Thymus (tissue), 11 donors: Measurements from ENCODE around the gene TSSC4. TPM values are rescaled to one million over a fixed set of nuclear protein-coding genes. Genes with fewer than 3 reads are reported as not detected.

ENCODE experiments used
- DNase-seq, 9 donors: peaks; one replicate each; pipeline ENCODE4 v3.0.0-alpha.2; 2013; ENCODE audit warnings: low spot score in 9 of 9, low read depth in 6 of 9, missing footprints in 1 of 9
- H3K27ac ChIP-seq, 2 donors: one replicate each; pipeline ENCODE4 v1.5.1; 2013; ENCODE audit warnings: control low read depth in 1 of 2, low read depth in 1 of 2, low read length in 1 of 2, mild to moderate bottlenecking in 1 of 2, moderate library complexity in 1 of 2
- H3K27me3 ChIP-seq, 2 donors: one replicate each; pipeline ENCODE4 v1.5.1; 2013; ENCODE audit warnings: low read length in 1 of 2; ENCODE audit not compliant: control insufficient read depth in 2 of 2, insufficient read depth in 1 of 2
- H3K36me3 ChIP-seq, 2 donors: one replicate each; pipeline ENCODE4 v1.5.1; 2013; ENCODE audit warnings: low read length in 1 of 2, mild to moderate bottlenecking in 1 of 2, moderate library complexity in 1 of 2; ENCODE audit not compliant: control insufficient read depth in 2 of 2, insufficient read depth in 2 of 2
- H3K4me1 ChIP-seq, 2 donors: one replicate each; pipeline ENCODE4 v1.5.1; 2013; ENCODE audit warnings: low read length in 2 of 2; ENCODE audit not compliant: control insufficient read depth in 2 of 2, insufficient read depth in 2 of 2
- H3K4me3 ChIP-seq, 2 donors: one replicate each; pipeline ENCODE4 v1.5.1; 2013; ENCODE audit warnings: low read length in 2 of 2, control low read depth in 1 of 2, mild to moderate bottlenecking in 1 of 2
- H3K9me3 ChIP-seq, 2 donors: one replicate each; pipeline ENCODE4 v1.5.1; 2013; ENCODE audit warnings: low read length in 1 of 2, mild to moderate bottlenecking in 1 of 2; ENCODE audit not compliant: control insufficient read depth in 2 of 2, insufficient read depth in 1 of 2
- WGBS: extraction: QIAGEN DNeasy Blood & Tissue Kit; methylation state at CpG from one replicate; pipeline ENCODE4 v1.1.7; 2013; 5-methylcytosine and 5-hydroxymethylcytosine counted together
- polyA plus RNA-seq: library from polyadenylated mRNA; stranded (reverse); fragments of 200-250 nt; gene quantifications from one replicate; pipeline ENCODE4 v1.2.3, GENCODE V29; 2013
- total RNA-seq: library from RNA; stranded (reverse); fragments of 120-200 nt; gene quantifications from one replicate; pipeline ENCODE4 v1.2.4, GENCODE V29; 2013
- donor health status: healthy.

TSSC4 gene
- total and polyA plus RNA-seq, 2 donors = 56.8 to 62.0 TPM

- no peaks in the 10 kb centered on the region for H3K4me1 ChIP-seq
- peaks cover 0 to 21% of the 10 kb centered on the region in 2 donors for H3K27me3 ChIP-seq
- H3K9me3 ChIP-seq = no peaks in the 10 kb centered on the region
- H3K36me3 ChIP-seq = no peaks in the 10 kb centered on the region
- no peak overlapping the region for H3K27ac ChIP-seq
- DNase-seq = no peak
- H3K4me3 ChIP-seq = no peak overlapping the region
- WGBS = 85% methylated on average over 30 of the region's 30 CpGs
Observed at GRCh38 chr11:2411446-2412305, 11.1 kb downstream of the TSSC4 start.

- Histone ChIP-seq H3K36me3 (no peaks in the 10 kb centered on the region), H3K27ac (no peak overlapping the region), H3K9me3 (no peaks in the 10 kb centered on the region), H3K27me3 (peaks cover 0 to 21% of the 10 kb centered on the region in 2 donors), H3K4me1 (no peaks in the 10 kb centered on the region), H3K4me3 (no peak overlapping the region)
- no peak for DNase-seq
- 96% methylated on average over 6 of the region's 6 CpGs for WGBS
Observed at GRCh38 chr11:2412323-2412722, 11.8 kb downstream of the TSSC4 start.

- H3K36me3 ChIP-seq = no peaks in the 10 kb centered on the region
- 90% methylated on average over 43 of the region's 43 CpGs for WGBS
- peaks cover 0 to 13% of the 10 kb centered on the region in 2 donors for H3K27me3 ChIP-seq
- H3K9me3 ChIP-seq = no peaks in the 10 kb centered on the region
- no peak for DNase-seq
- H3K27ac ChIP-seq = no peak overlapping the region
- H3K4me3 ChIP-seq = no peak overlapping the region
- peaks cover under 1 to 2% of the 10 kb centered on the region in 2 donors for H3K4me1 ChIP-seq
Observed at GRCh38 chr11:2413742-2414579, 13.4 kb downstream of the TSSC4 start.

GRCh38 chr11:2414616-2415015 lies 14.1 kb downstream of the TSSC4 start:
- peaks cover 0 to 7% of the 10 kb centered on the region in 2 donors for H3K27me3 ChIP-seq
- no peaks in the 10 kb centered on the region for H3K36me3 ChIP-seq
- peaks cover 2 to 3% of the 10 kb centered on the region in 2 donors for H3K4me1 ChIP-seq
- H3K9me3 ChIP-seq = no peaks in the 10 kb centered on the region
- DNase-seq = no peak
- H3K4me3 ChIP-seq = no peak overlapping the region
- 93% methylated on average over 35 of the region's 35 CpGs for WGBS
- no peak overlapping the region for H3K27ac ChIP-seq

GRCh38 chr11:2415171-2415570 lies 14.6 kb downstream of the TSSC4 start:
- Histone ChIP-seq H3K27ac (no peak overlapping the region), H3K4me3 (no peak overlapping the region), H3K4me1 (peaks cover 2 to 6% of the 10 kb centered on the region in 2 donors), H3K9me3 (no peaks in the 10 kb centered on the region), H3K27me3 (peaks cover 0 to 6% of the 10 kb centered on the region in 2 donors), H3K36me3 (no peaks in the 10 kb centered on the region)
- no peak for DNase-seq
- 95% methylated on average over 28 of the region's 28 CpGs for WGBS

GRCh38 chr11:2415601-2416380 lies 15.2 kb downstream of the TSSC4 start:
- H3K9me3 ChIP-seq = no peaks in the 10 kb centered on the region
- H3K4me3 ChIP-seq = no peak overlapping the region
- H3K36me3 ChIP-seq = no peaks in the 10 kb centered on the region
- H3K27me3 ChIP-seq = peaks cover 0 to 9% of the 10 kb centered on the region in 2 donors
- peaks cover 2 to 8% of the 10 kb centered on the region in 2 donors for H3K4me1 ChIP-seq
- DNase-seq = no peak
- no peak overlapping the region for H3K27ac ChIP-seq
- 86% methylated on average over 34 of the region's 34 CpGs for WGBS

- H3K4me1 ChIP-seq = peaks cover 2 to 8% of the 10 kb centered on the region in 2 donors
- no peak for DNase-seq
- 95% methylated on average over 18 of the region's 18 CpGs for WGBS
Observed at GRCh38 chr11:2416765-2417164, 16.2 kb downstream of the TSSC4 start.

GRCh38 chr11:2417856-2418692 lies 17.5 kb downstream of the TSSC4 start:
- Histone ChIP-seq H3K4me3 (no peak overlapping the region), H3K36me3 (no peaks in the 10 kb centered on the region), H3K27ac (no peak overlapping the region), H3K4me1 (peaks cover 2 to 8% of the 10 kb centered on the region in 2 donors), H3K9me3 (no peaks in the 10 kb centered on the region), H3K27me3 (peaks cover 0 to 10% of the 10 kb centered on the region in 2 donors)
- no peak for DNase-seq
- 92% methylated on average over 30 of the region's 30 CpGs for WGBS

More at GRCh38 chr11:2416765-2417164, 16.2 kb downstream of the TSSC4 start:
- Histone ChIP-seq H3K27me3 (peaks cover 0 to 10% of the 10 kb centered on the region in 2 donors), H3K36me3 (no peaks in the 10 kb centered on the region), H3K4me3 (no peak overlapping the region), H3K27ac (no peak overlapping the region), H3K9me3 (no peaks in the 10 kb centered on the region)
